ENCODE data around the gene CACNG4.

The CACNG4 gene

GRCh38 chr17:67018471-67019434 is 54.2 kb downstream of the CACNG4 start:
- Histone ChIP-seq H3K9me3 (no peaks in the 10 kb centered on the region), H3K4me1 (ENCODE audit: control insufficient read depth in 1 of 2, insufficient read depth in 1 of 2, low read depth in 1 of 2, low read length in 1 of 2) (no peaks in the 10 kb centered on the region), H3K27me3 (no peaks in the 10 kb centered on the region), H3K4me3 (ENCODE audit: low read depth in 1 of 2, low read length in 1 of 2) (no peak overlapping the region), H3K27ac (no peak overlapping the region), H3K36me3 (no peaks in the 10 kb centered on the region)
- no peak for TF ChIP-seq CTCF (IDR thresholded peaks at IDR 0.05)

DNA sequence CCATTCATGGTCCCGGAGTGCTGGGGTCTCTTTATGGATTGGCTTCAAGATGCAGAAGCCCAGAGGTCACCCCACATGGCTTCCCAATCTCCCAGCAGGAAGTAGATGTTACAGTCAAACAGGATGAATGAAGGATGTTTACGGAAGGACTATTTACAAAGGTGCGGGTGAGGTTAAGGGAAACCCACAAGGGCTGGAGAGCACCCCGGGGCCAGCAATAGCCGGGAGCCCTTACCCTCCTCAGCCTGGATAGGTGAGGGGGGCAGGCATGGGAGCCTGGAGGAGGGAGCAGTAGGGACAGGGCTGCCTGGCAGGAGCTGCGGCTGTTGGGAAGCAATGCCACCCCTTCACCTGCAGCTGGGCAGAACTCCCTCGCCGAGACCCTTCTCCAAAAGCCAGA is 55.3 kb downstream of the CACNG4 start:
- Histone ChIP-seq H3K4me3 (ENCODE audit: low read depth in 1 of 2, low read length in 1 of 2) (no peak overlapping the region), H3K27ac (no peak overlapping the region), H3K36me3 (no peaks in the 10 kb centered on the region), H3K27me3 (no peaks in the 10 kb centered on the region), H3K4me1 (ENCODE audit: control insufficient read depth in 1 of 2, insufficient read depth in 1 of 2, low read depth in 1 of 2, low read length in 1 of 2) (no peaks in the 10 kb centered on the region), H3K9me3 (no peaks in the 10 kb centered on the region)
- no peak for TF ChIP-seq CTCF (IDR thresholded peaks at IDR 0.05)

DNA sequence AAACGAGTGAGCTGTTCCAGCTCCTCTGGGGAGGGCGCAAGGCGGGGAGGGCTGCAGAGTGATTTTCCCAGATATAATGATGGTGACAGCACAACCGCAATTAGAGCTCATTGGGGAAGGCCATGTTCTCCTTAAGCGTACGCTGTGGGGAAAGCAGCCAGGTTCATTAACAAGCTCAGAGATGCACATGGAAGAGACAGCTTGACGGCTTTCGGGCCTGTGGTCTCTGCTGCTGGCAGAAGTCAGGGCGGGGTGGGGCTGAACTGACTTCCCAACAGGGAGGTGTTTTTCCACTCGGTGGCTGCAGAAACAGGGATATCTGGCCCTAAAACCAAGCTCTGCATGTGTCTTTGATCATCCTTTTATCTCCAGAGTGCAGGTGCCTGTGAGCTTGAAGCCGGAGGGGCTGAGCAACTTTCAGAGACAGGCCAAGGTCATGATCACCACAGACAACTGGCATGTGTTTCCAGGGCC is 55.8 kb downstream of the CACNG4 start:
- H3K9me3 ChIP-seq, result no peaks in the 10 kb centered on the region
- no peaks in the 10 kb centered on the region for H3K4me1 ChIP-seq (ENCODE audit: control insufficient read depth in 1 of 2, insufficient read depth in 1 of 2, low read depth in 1 of 2, low read length in 1 of 2)
- no peak overlapping the region for H3K27ac ChIP-seq
- H3K4me3 ChIP-seq (ENCODE audit: low read depth in 1 of 2, low read length in 1 of 2), result no peak overlapping the region
- H3K36me3 ChIP-seq, result no peaks in the 10 kb centered on the region
- no peak for TF ChIP-seq CTCF (IDR thresholded peaks at IDR 0.05)
- H3K27me3 ChIP-seq, result no peaks in the 10 kb centered on the region

DNA sequence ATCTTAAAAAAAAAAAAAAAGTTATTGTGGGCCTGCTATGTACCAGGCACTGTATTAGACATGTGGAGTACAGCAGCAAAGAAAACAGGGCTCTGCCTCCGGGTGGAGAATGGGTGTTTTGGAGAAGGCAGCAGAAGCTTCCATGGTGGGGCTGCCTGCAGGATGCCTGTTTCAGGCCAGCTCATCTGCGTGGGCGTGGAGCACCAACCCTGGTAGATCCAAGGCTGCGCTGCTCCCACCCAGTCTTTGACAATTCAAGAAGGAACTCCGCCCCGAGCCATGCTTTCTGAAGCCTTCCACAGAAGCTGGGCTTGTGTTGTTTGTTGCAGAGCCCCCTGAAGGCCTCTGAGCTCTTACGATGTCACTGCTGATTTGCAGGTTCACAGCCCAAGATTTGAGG is 56.7 kb downstream of the CACNG4 start:
- Histone ChIP-seq H3K4me1 (ENCODE audit: control insufficient read depth in 1 of 2, insufficient read depth in 1 of 2, low read depth in 1 of 2, low read length in 1 of 2) (no peaks in the 10 kb centered on the region), H3K9me3 (no peaks in the 10 kb centered on the region), H3K36me3 (no peaks in the 10 kb centered on the region), H3K27ac (no peak overlapping the region), H3K4me3 (ENCODE audit: low read depth in 1 of 2, low read length in 1 of 2) (no peak overlapping the region), H3K27me3 (no peaks in the 10 kb centered on the region)
- no peak for TF ChIP-seq CTCF (IDR thresholded peaks at IDR 0.05)

DNA sequence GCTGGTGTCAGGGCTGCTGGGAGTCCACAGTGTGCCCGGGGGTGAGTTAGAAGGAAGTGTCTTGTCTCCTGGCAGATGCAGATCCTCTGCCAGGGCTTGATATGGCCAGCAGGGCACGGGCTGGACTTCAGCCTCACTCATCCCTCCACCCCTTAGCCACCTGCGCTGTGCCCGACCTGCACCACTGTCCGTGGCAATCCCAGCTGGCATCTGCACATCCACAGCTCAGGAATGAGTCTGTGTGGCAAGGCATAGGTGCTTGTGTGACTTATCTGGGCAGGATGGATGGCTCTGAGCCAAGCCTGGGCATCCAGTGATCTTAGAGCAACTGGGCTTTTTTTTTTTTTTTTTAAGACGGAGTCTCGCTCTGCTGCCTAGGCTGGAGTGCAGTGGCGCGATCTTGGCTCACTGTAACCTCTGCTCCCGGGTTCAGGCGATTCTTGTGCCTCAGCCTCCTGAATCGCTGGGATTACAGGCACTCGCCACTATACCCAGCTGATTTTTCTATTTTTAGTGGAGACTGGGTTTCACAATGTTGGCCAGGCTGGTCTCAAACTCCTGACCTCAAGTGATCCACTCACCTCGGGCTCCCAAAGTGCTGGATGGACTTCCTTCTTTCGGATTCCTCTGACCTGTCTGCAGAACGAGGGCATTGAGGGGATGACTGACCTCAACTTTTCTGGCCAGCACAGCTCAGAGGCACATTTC is 57.4 kb downstream of the CACNG4 start:
- TF ChIP-seq CTCF (IDR thresholded peaks at IDR 0.05), result no peak
- H3K4me3 ChIP-seq (ENCODE audit: low read depth in 1 of 2, low read length in 1 of 2), result no peak overlapping the region
- H3K27ac ChIP-seq, result no peak overlapping the region
- no peaks in the 10 kb centered on the region for H3K4me1 ChIP-seq (ENCODE audit: control insufficient read depth in 1 of 2, insufficient read depth in 1 of 2, low read depth in 1 of 2, low read length in 1 of 2)
- no peaks in the 10 kb centered on the region for H3K27me3 ChIP-seq
- H3K9me3 ChIP-seq, result no peaks in the 10 kb centered on the region
- no peaks in the 10 kb centered on the region for H3K36me3 ChIP-seq
